ENCODE results near the gene NR1D1.
A peak's percentile ranks its signal among the peaks of the same experiment; 100 is the strongest.

NR1D1 gene

GRCh38 chr17:40089077-40089895 lies 11.1 kb downstream of the NR1D1 start:
- H3K9me3 ChIP-seq (replicated peaks in 1 of 2; ENCODE audit: control insufficient read depth in 2 of 2, insufficient read depth in 1 of 2, low read depth in 1 of 2, low read length in 2 of 2), result peaks cover 0 to 6% of the 10 kb centered on the region in 2 donors
- H4K8ac ChIP-seq (ENCODE audit: low read depth, low read length), result no peak overlapping the region
- H3K36me3 ChIP-seq (replicated peaks in 1 of 2; ENCODE audit: control insufficient read depth in 2 of 2, insufficient read depth in 2 of 2, low read length in 2 of 2), result peaks cover 33 to 58% of the 10 kb centered on the region in 2 donors
- no peak overlapping the region for H3K23ac ChIP-seq (ENCODE audit: low read depth, low read length, poor library complexity)
- no peak overlapping the region for H2AFZ ChIP-seq (ENCODE audit: low read length)
- no peaks in the 10 kb centered on the region for H3K27me3 ChIP-seq (ENCODE audit: control insufficient read depth in 3 of 3, insufficient read depth in 3 of 3, low read depth in 1 of 3, low read length in 3 of 3)
- no peak overlapping the region for H4K91ac ChIP-seq (ENCODE audit: low read depth, low read length, poor library complexity)
- no peak overlapping the region for H2BK120ac ChIP-seq (ENCODE audit: low read depth, low read length)
- H3K4me1 ChIP-seq (ENCODE audit: control insufficient read depth in 2 of 2, insufficient read depth in 1 of 2, low read depth in 1 of 2, low read length in 2 of 2), result peaks cover 9% of the 10 kb centered on the region in 2 donors
- H3K9ac ChIP-seq (ENCODE audit: low read depth, low read length, poor library complexity), result no peak overlapping the region
- no peak overlapping the region for H2BK15ac ChIP-seq (ENCODE audit: low read length)
- H2AK5ac ChIP-seq (ENCODE audit: low read depth, low read length), result no peak overlapping the region
- no peak for DNase-seq (ENCODE audit: low spot score)
- peaks cover 1% of the 10 kb centered on the region for H3K79me1 ChIP-seq (ENCODE audit: low read depth, low read length)
- no peak overlapping the region for H2BK5ac ChIP-seq (ENCODE audit: low read length)
- H3K27ac ChIP-seq (replicated peaks; ENCODE audit: low read length), result no peak overlapping the region
- no peak overlapping the region for H3K4me2 ChIP-seq (ENCODE audit: insufficient read depth, low read length, poor library complexity, severe bottlenecking)
- no peak overlapping the region for H3K4ac ChIP-seq (ENCODE audit: low read length)
- no peak overlapping the region for H3K18ac ChIP-seq (ENCODE audit: low read length)
- no peak overlapping the region for H2BK12ac ChIP-seq (ENCODE audit: low read length)
- H3K14ac ChIP-seq (ENCODE audit: low read length), result no peak overlapping the region
- H3K4me3 ChIP-seq (ENCODE audit: low read length in 2 of 2), result no peak overlapping the region
- WGBS, 2 donors (ENCODE audit: extremely low coverage in 2 of 2, insufficient read length in 2 of 2, insufficient replicate concordance in 1 of 2), result no CpG with 5 or more reads among the region's 26 CpGs

DNA sequence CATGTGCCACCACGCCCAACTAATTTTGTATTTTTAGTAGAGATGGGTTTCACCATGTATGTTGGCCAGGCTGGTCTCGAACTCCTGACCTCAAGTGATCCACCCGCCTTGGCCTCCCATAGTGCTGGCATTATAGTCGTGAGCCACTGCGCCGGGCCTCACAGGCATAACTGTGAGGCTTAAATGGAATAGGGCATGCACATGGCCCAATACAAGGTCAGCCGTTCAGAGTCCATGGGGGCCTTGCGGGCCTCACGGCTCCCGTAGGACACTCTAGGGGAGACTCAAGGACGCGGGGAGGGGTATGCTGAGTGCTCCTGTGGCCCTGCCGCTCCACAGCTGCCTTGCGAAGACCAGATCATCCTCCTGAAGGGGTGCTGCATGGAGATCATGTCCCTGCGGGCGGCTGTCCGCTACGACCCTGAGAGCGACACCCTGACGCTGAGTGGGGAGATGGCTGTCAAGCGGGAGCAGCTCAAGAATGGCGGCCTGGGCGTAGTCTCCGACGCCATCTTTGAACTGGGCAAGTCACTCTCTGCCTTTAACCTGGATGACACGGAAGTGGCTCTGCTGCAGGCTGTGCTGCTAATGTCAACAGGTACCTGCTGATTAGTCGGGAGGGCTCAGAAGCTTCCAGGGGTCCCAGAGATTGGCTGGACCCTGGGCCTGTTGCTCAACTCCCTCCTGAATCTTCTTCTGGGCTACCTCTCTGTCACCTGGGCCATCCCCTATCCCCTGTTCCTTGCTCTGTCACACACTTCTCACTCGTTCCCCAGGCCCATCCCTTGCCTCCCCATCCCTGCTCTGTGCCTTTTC lies 12.3 kb downstream of the NR1D1 start:
- Histone ChIP-seq H3K4me2 (ENCODE audit: insufficient read depth, low read length, poor library complexity, severe bottlenecking) (no peak overlapping the region), H2BK12ac (ENCODE audit: low read length) (peak overlapping the region; percentile 41), H3K9ac (ENCODE audit: low read depth, low read length, poor library complexity) (peak overlapping the region; percentile 77), H3K4me1 (ENCODE audit: control insufficient read depth in 2 of 2, insufficient read depth in 1 of 2, low read depth in 1 of 2, low read length in 2 of 2) (peaks cover 9% of the 10 kb centered on the region in 2 donors), H2BK15ac (ENCODE audit: low read length) (no peak overlapping the region), H3K27me3 (ENCODE audit: control insufficient read depth in 3 of 3, insufficient read depth in 3 of 3, low read depth in 1 of 3, low read length in 3 of 3) (no peaks in the 10 kb centered on the region), H3K36me3 (replicated peaks in 1 of 2; ENCODE audit: control insufficient read depth in 2 of 2, insufficient read depth in 2 of 2, low read length in 2 of 2) (peaks cover 25 to 53% of the 10 kb centered on the region in 2 donors), H3K79me1 (ENCODE audit: low read depth, low read length) (peaks cover 3% of the 10 kb centered on the region), H3K23ac (ENCODE audit: low read depth, low read length, poor library complexity) (peak overlapping the region; percentile 8), H4K8ac (ENCODE audit: low read depth, low read length) (no peak overlapping the region), H3K27ac (replicated peaks; ENCODE audit: low read length) (no peak overlapping the region), H2BK120ac (ENCODE audit: low read depth, low read length) (no peak overlapping the region), H3K4me3 (ENCODE audit: low read length in 2 of 2) (no peak overlapping the region), H3K14ac (ENCODE audit: low read length) (peak overlapping the region; percentile 56), H4K91ac (ENCODE audit: low read depth, low read length, poor library complexity) (no peak overlapping the region), H3K18ac (ENCODE audit: low read length) (no peak overlapping the region), H2AK5ac (ENCODE audit: low read depth, low read length) (peak overlapping the region; percentile 88), H3K4ac (ENCODE audit: low read length) (no peak overlapping the region), H2BK5ac (ENCODE audit: low read length) (peak overlapping the region; percentile 39), H3K9me3 (replicated peaks in 1 of 2; ENCODE audit: control insufficient read depth in 2 of 2, insufficient read depth in 1 of 2, low read depth in 1 of 2, low read length in 2 of 2) (peaks cover 0 to 6% of the 10 kb centered on the region in 2 donors), H2AFZ (ENCODE audit: low read length) (no peak overlapping the region)
- no peak for DNase-seq (ENCODE audit: low spot score)
- WGBS, 2 donors (ENCODE audit: extremely low coverage in 2 of 2, insufficient read length in 2 of 2, insufficient replicate concordance in 1 of 2), result no CpG with 5 or more reads among the region's 28 CpGs

- H2BK15ac ChIP-seq (ENCODE audit: low read length), result no peak overlapping the region
- peaks cover 7 to 9% of the 10 kb centered on the region in 2 donors for H3K4me1 ChIP-seq (ENCODE audit: control insufficient read depth in 2 of 2, insufficient read depth in 1 of 2, low read depth in 1 of 2, low read length in 2 of 2)
- peaks cover 25 to 51% of the 10 kb centered on the region in 2 donors for H3K36me3 ChIP-seq (replicated peaks in 1 of 2; ENCODE audit: control insufficient read depth in 2 of 2, insufficient read depth in 2 of 2, low read length in 2 of 2)
- no peak overlapping the region for H2BK12ac ChIP-seq (ENCODE audit: low read length)
- no peak for DNase-seq (ENCODE audit: low spot score)
- peak overlapping the region; percentile 78 for H3K9ac ChIP-seq (ENCODE audit: low read depth, low read length, poor library complexity)
- peak overlapping the region in 1 of 2 donors; percentile 62 for H3K4me3 ChIP-seq (ENCODE audit: low read length in 2 of 2)
- H2BK120ac ChIP-seq (ENCODE audit: low read depth, low read length), result no peak overlapping the region
- H3K18ac ChIP-seq (ENCODE audit: low read length), result no peak overlapping the region
- no peaks in the 10 kb centered on the region for H3K27me3 ChIP-seq (ENCODE audit: control insufficient read depth in 3 of 3, insufficient read depth in 3 of 3, low read depth in 1 of 3, low read length in 3 of 3)
- no peak overlapping the region for H2AK5ac ChIP-seq (ENCODE audit: low read depth, low read length)
- no peak overlapping the region for H3K4me2 ChIP-seq (ENCODE audit: insufficient read depth, low read length, poor library complexity, severe bottlenecking)
- H3K4ac ChIP-seq (ENCODE audit: low read length), result no peak overlapping the region
- no peak overlapping the region for H4K8ac ChIP-seq (ENCODE audit: low read depth, low read length)
- H2BK5ac ChIP-seq (ENCODE audit: low read length), result no peak overlapping the region
- no peak overlapping the region for H4K91ac ChIP-seq (ENCODE audit: low read depth, low read length, poor library complexity)
- H3K23ac ChIP-seq (ENCODE audit: low read depth, low read length, poor library complexity), result no peak overlapping the region
- no CpG with 5 or more reads among the region's 6 CpGs for WGBS, 2 donors (ENCODE audit: extremely low coverage in 2 of 2, insufficient read length in 2 of 2, insufficient replicate concordance in 1 of 2)
- H3K27ac ChIP-seq (replicated peaks; ENCODE audit: low read length), result no peak overlapping the region
- H2AFZ ChIP-seq (ENCODE audit: low read length), result no peak overlapping the region
- peaks cover 3% of the 10 kb centered on the region for H3K79me1 ChIP-seq (ENCODE audit: low read depth, low read length)
- peak overlapping the region; percentile 38 for H3K14ac ChIP-seq (ENCODE audit: low read length)
- peaks cover 0 to 6% of the 10 kb centered on the region in 2 donors for H3K9me3 ChIP-seq (replicated peaks in 1 of 2; ENCODE audit: control insufficient read depth in 2 of 2, insufficient read depth in 1 of 2, low read depth in 1 of 2, low read length in 2 of 2)
Measured at GRCh38 chr17:40087049-40087794, 13.2 kb downstream of the NR1D1 start.
